ENCODE results near the gene PPIH.

DNA sequence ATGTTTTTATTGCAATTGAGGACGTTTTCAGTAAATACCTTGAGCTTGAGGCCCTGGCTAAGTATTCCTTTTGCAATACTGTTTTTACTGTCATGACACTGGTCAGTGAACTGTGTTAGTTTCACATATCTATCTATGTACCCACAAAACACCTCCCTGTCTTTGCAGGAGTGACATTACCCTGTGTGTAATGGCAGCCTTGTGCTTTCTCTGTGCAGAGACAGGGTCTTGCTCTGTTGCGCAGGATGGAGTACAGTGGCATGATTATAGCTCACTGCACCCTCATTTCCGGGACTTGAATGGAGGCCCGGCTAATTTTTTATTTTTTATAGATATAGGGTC is 32.9 kb downstream of the PPIH start:
- TF ChIP-seq, protein P1, sequence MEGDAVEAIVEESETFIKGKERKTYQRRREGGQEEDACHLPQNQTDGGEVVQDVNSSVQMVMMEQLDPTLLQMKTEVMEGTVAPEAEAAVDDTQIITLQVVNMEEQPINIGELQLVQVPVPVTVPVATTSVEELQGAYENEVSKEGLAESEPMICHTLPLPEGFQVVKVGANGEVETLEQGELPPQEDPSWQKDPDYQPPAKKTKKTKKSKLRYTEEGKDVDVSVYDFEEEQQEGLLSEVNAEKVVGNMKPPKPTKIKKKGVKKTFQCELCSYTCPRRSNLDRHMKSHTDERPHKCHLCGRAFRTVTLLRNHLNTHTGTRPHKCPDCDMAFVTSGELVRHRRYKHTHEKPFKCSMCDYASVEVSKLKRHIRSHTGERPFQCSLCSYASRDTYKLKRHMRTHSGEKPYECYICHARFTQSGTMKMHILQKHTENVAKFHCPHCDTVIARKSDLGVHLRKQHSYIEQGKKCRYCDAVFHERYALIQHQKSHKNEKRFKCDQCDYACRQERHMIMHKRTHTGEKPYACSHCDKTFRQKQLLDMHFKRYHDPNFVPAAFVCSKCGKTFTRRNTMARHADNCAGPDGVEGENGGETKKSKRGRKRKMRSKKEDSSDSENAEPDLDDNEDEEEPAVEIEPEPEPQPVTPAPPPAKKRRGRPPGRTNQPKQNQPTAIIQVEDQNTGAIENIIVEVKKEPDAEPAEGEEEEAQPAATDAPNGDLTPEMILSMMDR (conservative IDR thresholded peaks at IDR 0.05; ENCODE audit: low read depth in 2 of 2) = no peak
- TF ChIP-seq POLR2AphosphoS5 (IDR thresholded peaks at IDR 0.05; ENCODE audit: low read depth) (no peak), NANOG (IDR thresholded peaks at IDR 0.05; ENCODE audit: borderline replicate concordance) (no peak), EZH2 (IDR thresholded peaks at IDR 0.05; ENCODE audit: low read depth, unreplicated experiment) (no peak), CREB1 (CRISPR knock-in tag; IDR thresholded peaks at IDR 0.05; ENCODE audit: low read depth) (no peak), EZH2phosphoT487 (IDR thresholded peaks at IDR 0.05; ENCODE audit: unreplicated experiment) (no peak)
- TF ChIP-seq, protein P2, sequence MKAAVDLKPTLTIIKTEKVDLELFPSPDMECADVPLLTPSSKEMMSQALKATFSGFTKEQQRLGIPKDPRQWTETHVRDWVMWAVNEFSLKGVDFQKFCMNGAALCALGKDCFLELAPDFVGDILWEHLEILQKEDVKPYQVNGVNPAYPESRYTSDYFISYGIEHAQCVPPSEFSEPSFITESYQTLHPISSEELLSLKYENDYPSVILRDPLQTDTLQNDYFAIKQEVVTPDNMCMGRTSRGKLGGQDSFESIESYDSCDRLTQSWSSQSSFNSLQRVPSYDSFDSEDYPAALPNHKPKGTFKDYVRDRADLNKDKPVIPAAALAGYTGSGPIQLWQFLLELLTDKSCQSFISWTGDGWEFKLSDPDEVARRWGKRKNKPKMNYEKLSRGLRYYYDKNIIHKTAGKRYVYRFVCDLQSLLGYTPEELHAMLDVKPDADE (IDR thresholded peaks at IDR 0.05) = no peak
- TF ChIP-seq, protein P3, sequence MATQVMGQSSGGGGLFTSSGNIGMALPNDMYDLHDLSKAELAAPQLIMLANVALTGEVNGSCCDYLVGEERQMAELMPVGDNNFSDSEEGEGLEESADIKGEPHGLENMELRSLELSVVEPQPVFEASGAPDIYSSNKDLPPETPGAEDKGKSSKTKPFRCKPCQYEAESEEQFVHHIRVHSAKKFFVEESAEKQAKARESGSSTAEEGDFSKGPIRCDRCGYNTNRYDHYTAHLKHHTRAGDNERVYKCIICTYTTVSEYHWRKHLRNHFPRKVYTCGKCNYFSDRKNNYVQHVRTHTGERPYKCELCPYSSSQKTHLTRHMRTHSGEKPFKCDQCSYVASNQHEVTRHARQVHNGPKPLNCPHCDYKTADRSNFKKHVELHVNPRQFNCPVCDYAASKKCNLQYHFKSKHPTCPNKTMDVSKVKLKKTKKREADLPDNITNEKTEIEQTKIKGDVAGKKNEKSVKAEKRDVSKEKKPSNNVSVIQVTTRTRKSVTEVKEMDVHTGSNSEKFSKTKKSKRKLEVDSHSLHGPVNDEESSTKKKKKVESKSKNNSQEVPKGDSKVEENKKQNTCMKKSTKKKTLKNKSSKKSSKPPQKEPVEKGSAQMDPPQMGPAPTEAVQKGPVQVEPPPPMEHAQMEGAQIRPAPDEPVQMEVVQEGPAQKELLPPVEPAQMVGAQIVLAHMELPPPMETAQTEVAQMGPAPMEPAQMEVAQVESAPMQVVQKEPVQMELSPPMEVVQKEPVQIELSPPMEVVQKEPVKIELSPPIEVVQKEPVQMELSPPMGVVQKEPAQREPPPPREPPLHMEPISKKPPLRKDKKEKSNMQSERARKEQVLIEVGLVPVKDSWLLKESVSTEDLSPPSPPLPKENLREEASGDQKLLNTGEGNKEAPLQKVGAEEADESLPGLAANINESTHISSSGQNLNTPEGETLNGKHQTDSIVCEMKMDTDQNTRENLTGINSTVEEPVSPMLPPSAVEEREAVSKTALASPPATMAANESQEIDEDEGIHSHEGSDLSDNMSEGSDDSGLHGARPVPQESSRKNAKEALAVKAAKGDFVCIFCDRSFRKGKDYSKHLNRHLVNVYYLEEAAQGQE (IDR thresholded peaks at IDR 0.05; ENCODE audit: unreplicated experiment) = no peak

Data from GM23338 (cell line).